BJ (cell line): ENCODE results near the gene SYCP2L. TPM values are rescaled to one million over a fixed set of nuclear protein-coding genes. Genes with fewer than 3 reads are reported as not detected.

Experiments used
- CTCF ChIA-PET: fragments of 350-600 bp; formaldehyde crosslinking; extraction: SDS; loops from one replicate; lab custom pipeline; 2021; ENCODE audit warnings: antibody characterized with exemption, inconsistent platforms; lab: Yijun Ruan, JAX
- POLR2A ChIA-PET: fragments of 300-600 bp; sonication (Branson Sonifier 250); formaldehyde crosslinking; extraction: SDS; loops from one replicate; lab custom pipeline; 2021; ENCODE audit warnings: antibody characterized with exemption; lab: Charles Lee
- DNase-seq: peaks from one replicate; pipeline ENCODE4 v3.0.0-alpha.2; 2011; ENCODE audit warnings: low read depth
- H3K27me3 ChIP-seq: 2 replicates; pipeline ENCODE4 v1.6.0; 2011; ENCODE audit warnings: low read length; ENCODE audit not compliant: control insufficient read depth, insufficient read depth
- H3K36me3 ChIP-seq: 2 replicates; pipeline ENCODE4 v1.5.1; 2011; ENCODE audit warnings: low read length; ENCODE audit not compliant: control insufficient read depth, insufficient read depth
- H3K4me3 ChIP-seq: 2 replicates; pipeline ENCODE4 v1.5.1; 2011; ENCODE audit warnings: low read depth, mild to moderate bottlenecking, control low read depth, low read length
- polyA plus RNA-seq: library from polyadenylated mRNA; depleted of rRNA; stranded (reverse); fragments of >200 nt; gene quantifications from 2 replicates; pipeline ENCODE4 v1.2.3, GENCODE V29; 2011
- TF ChIP-seq, protein P1 (sequence below): IDR thresholded peaks from 2 replicates; pipeline ENCODE4 v1.5.1; 2011; ENCODE audit warnings: low read depth, mild to moderate bottlenecking, control low read depth, inconsistent platforms, low read length, moderate library complexity; ENCODE audit not compliant: insufficient read depth

The SYCP2L gene
- polyA plus RNA-seq, 1 experiment, result 0.04 TPM

DNA sequence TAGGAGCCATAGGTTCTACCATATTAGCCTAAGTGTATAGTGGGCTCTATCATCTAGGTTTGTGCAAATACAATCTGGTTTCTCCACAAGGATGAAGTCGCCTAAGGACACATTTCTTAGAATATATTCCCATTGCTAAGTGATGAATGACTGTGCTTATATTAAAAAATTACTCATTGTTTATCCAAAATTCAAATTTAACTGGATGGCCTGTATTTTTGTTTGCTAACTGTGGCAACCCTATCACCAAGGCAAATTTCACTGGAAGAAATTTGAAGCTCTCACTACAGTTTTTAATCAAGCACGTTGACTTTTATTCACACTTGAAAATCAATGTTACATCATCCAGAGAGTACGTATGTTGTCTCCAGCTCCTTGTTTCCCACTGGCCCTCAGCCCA lies 18.9 kb upstream of the SYCP2L start:
- POLR2A ChIA-PET, result no interaction called here
- TF ChIP-seq, protein P1, sequence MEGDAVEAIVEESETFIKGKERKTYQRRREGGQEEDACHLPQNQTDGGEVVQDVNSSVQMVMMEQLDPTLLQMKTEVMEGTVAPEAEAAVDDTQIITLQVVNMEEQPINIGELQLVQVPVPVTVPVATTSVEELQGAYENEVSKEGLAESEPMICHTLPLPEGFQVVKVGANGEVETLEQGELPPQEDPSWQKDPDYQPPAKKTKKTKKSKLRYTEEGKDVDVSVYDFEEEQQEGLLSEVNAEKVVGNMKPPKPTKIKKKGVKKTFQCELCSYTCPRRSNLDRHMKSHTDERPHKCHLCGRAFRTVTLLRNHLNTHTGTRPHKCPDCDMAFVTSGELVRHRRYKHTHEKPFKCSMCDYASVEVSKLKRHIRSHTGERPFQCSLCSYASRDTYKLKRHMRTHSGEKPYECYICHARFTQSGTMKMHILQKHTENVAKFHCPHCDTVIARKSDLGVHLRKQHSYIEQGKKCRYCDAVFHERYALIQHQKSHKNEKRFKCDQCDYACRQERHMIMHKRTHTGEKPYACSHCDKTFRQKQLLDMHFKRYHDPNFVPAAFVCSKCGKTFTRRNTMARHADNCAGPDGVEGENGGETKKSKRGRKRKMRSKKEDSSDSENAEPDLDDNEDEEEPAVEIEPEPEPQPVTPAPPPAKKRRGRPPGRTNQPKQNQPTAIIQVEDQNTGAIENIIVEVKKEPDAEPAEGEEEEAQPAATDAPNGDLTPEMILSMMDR, result no peak
- Histone ChIP-seq H3K27me3 (no peaks in the 10 kb centered on the region), H3K36me3 (no peaks in the 10 kb centered on the region), H3K4me3 (no peak overlapping the region)
- no peak for DNase-seq
- CTCF ChIA-PET, result no interaction called here

DNA sequence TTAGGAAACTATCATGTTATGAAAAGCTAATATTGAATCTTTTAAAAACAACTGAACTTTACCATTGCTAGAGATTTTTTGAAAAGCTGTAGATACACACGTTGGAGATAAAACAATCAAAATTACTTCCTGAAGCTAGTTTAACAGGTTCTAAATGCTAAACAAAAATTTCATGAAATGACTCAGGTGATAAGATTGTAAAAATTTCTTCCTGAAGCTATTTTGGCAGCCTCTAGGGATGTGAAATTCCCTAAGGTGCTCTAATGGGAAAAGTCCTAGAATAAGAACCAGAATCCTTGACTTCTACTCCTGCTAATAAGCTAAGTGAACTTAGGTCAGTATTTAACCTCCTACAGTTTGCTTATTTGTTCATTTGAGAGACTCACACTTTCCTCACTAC lies 13.5 kb upstream of the SYCP2L start:
- Histone ChIP-seq H3K27me3 (no peaks in the 10 kb centered on the region), H3K36me3 (no peaks in the 10 kb centered on the region), H3K4me3 (no peak overlapping the region)
- no peak for DNase-seq
- ChIA-PET POLR2A (no interaction called here), CTCF (interaction anchor here (1.1 kb wide), 1 partner anchor 9 kb away, joined by 3 read pairs; no protein-coding TSS in a partner anchor)
- TF ChIP-seq, protein P1, result no peak

GRCh38 chr6:10874207-10874606 lies 12.6 kb upstream of the SYCP2L start:
- H3K27me3 ChIP-seq, result no peaks in the 10 kb centered on the region
- H3K4me3 ChIP-seq, result no peak overlapping the region
- DNase-seq, result no peak
- TF ChIP-seq, protein P1, result no peak
- POLR2A ChIA-PET, result no interaction called here
- H3K36me3 ChIP-seq, result no peaks in the 10 kb centered on the region
- CTCF ChIA-PET, result interaction anchor here (0.6 to 1.4 kb wide), 2 partner anchors 8 to 20 kb away, joined by 3 to 4 read pairs; no protein-coding TSS in a partner anchor

DNA sequence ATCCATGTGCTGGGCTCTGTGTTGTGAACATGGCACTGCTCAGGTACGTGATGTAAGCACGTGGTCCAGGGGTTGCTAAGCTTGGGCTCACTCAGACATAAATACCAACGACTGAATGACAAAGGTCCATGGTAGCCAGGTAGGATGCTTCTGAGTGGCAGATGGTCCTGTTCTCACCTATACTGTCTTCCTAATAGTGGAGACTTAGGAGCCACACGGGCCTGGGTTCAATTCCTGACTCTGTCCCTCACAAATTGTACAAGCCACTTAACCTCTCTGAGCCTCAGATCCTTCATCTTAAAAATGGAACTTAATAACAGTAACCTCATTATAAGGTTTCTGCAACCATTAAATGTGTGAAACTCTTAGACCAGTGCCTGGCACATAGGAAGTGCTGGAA lies 11.8 kb upstream of the SYCP2L start:
- DNase-seq, result no peak
- Histone ChIP-seq H3K36me3 (no peaks in the 10 kb centered on the region), H3K4me3 (no peak overlapping the region), H3K27me3 (no peaks in the 10 kb centered on the region)
- ChIA-PET CTCF (interaction anchor here (1.3 to 1.4 kb wide), 2 partner anchors 9 to 14 kb away, joined by 3 to 4 read pairs; no protein-coding TSS in a partner anchor), POLR2A (no interaction called here)
- TF ChIP-seq, protein P1, result no peak

DNA sequence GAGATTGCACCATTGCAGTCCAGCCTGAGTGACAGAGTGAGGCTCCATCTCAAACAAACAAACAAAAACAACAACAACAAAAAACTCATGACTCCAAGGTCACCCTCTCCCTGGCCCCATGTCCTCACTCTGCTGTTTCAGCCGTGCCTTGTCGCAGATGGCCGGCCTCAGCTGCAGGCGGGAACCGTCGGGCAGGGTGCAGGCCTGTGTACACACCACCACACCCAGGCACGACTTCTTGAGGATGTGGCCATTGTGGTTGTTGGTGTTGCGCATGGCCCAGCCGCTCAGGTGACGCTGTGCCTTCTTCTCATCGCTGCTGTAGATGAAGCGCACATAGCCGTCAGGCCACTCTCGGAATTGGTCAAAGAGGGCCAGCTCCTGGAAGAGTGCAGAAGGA lies 9.8 kb upstream of the SYCP2L start:
- Histone ChIP-seq H3K27me3 (peaks cover 5% of the 10 kb centered on the region), H3K4me3 (no peak overlapping the region), H3K36me3 (no peaks in the 10 kb centered on the region)
- ChIA-PET POLR2A (no interaction called here), CTCF (no interaction called here)
- TF ChIP-seq, protein P1, result no peak
- DNase-seq, result no peak
